H1 (cell line): ENCODE data around the gene NETO2. TPM values are rescaled to one million over a fixed set of nuclear protein-coding genes. Genes with fewer than 3 reads are reported as not detected.

Source experiments
- CTCF ChIA-PET: fragments of 300-600 bp; sonication (Branson Sonifier 250); formaldehyde crosslinking; loops from one replicate; lab custom pipeline; 2021; ENCODE audit not compliant: partially characterized antibody; lab: Charles Lee
- POLR2A ChIA-PET: fragments of 300-600 bp; sonication (Branson Sonifier 250); formaldehyde crosslinking; loops from one replicate; lab custom pipeline; 2021; ENCODE audit warnings: inconsistent platforms; ENCODE audit not compliant: partially characterized antibody; lab: Charles Lee
- DNase-seq, 2 experiments: peaks; one replicate each; pipeline versions ENCODE4 v3.0.0 to v3.0.0-alpha.2; 2010 to 2022; ENCODE audit warnings: low spot score in 2 of 2, low read depth in 1 of 2, mixed read lengths in 1 of 2
- FAIRE-seq: peaks from 2 replicates; lab custom pipeline; 2011; peaks lifted over from hg19 to GRCh38; lab: Jason Lieb, UNC
- H2AFZ ChIP-seq: 2 replicates; pipeline ENCODE4 v1.8.1; 2012; ENCODE audit warnings: low read length, inconsistent platforms
- H2AK5ac ChIP-seq: 2 replicates; pipeline ENCODE4 v1.6.1; 2013; ENCODE audit warnings: low read depth, low read length
- H2BK120ac ChIP-seq: replicated peaks from 2 replicates; pipeline ENCODE3; 2013; ENCODE audit warnings: low read depth, low read length, inconsistent platforms
- H2BK12ac ChIP-seq: 2 replicates; pipeline ENCODE4 v1.6.1; 2013; ENCODE audit warnings: low read depth, low read length
- H2BK15ac ChIP-seq: 2 replicates; pipeline ENCODE4 v1.6.1; 2013; ENCODE audit warnings: low read length
- H2BK20ac ChIP-seq: 2 replicates; pipeline ENCODE4 v1.6.1; 2013; ENCODE audit warnings: low read length
- H2BK5ac ChIP-seq: 2 replicates; pipeline ENCODE4 v1.6.1; 2013; ENCODE audit warnings: low read depth, low read length
- H3K14ac ChIP-seq: 2 replicates; pipeline ENCODE4 v1.6.1; 2013; ENCODE audit warnings: inconsistent platforms; ENCODE audit not compliant: insufficient read length
- H3K18ac ChIP-seq: 2 replicates; pipeline ENCODE4 v1.6.1; 2013; ENCODE audit warnings: low read length; ENCODE audit errors: extremely low read depth
- H3K23ac ChIP-seq: 2 replicates; pipeline ENCODE4 v1.6.1; 2013; ENCODE audit warnings: inconsistent platforms; ENCODE audit not compliant: insufficient read length
- H3K23me2 ChIP-seq: 2 replicates; pipeline ENCODE4 v1.6.1; 2013; ENCODE audit warnings: low read depth, low read length
- H3K27ac ChIP-seq: 2 replicates; pipeline ENCODE4 v1.6.1; 2011; ENCODE audit warnings: low read depth, low read length, inconsistent platforms
- H3K27me3 ChIP-seq, 4 experiments: replicated peaks in 1 of 4; 1 replicate in 1 of 4; 2 replicates in 3 of 4; pipeline versions ENCODE4 v1.6.1 to v1.8.1; 2011 to 2013; ENCODE audit warnings: low read length in 3 of 4, mild to moderate bottlenecking in 3 of 4, inconsistent platforms in 2 of 4, mixed read lengths in 2 of 4, moderate library complexity in 1 of 4; ENCODE audit not compliant: control insufficient read depth in 3 of 4, insufficient read depth in 3 of 4; ENCODE audit errors: extremely low read depth in 1 of 4
- H3K36me3 ChIP-seq, 4 experiments: 2 replicates each; pipeline versions ENCODE4 v1.6.1 to v1.8.1; 2011 to 2013; ENCODE audit warnings: mild to moderate bottlenecking in 4 of 4, low read length in 3 of 4, moderate library complexity in 2 of 4, control low read depth in 1 of 4, inconsistent platforms in 1 of 4; ENCODE audit not compliant: insufficient read depth in 4 of 4, control insufficient read depth in 2 of 4
- H3K4ac ChIP-seq: replicated peaks from 2 replicates; pipeline ENCODE3; 2013; ENCODE audit warnings: low read length, low read depth, mixed read lengths, inconsistent platforms; ENCODE audit not compliant: insufficient read length
- H3K4me1 ChIP-seq, 4 experiments: replicated peaks in 1 of 4; 1 replicate in 1 of 4; 2 replicates in 3 of 4; pipeline versions ENCODE4 v1.6.1 to v1.8.1; 2011 to 2013; ENCODE audit warnings: low read length in 3 of 4, inconsistent platforms in 2 of 4, mixed read lengths in 1 of 4; ENCODE audit not compliant: insufficient read depth in 4 of 4, control insufficient read depth in 3 of 4
- H3K4me2 ChIP-seq, 2 experiments: 2 replicates each; pipeline versions ENCODE4 v1.6.1 to v1.8.1; 2011 to 2013; ENCODE audit warnings: low read depth in 2 of 2, low read length in 2 of 2, control low read depth in 1 of 2, inconsistent platforms in 1 of 2, mild to moderate bottlenecking in 1 of 2; ENCODE audit not compliant: insufficient read depth in 1 of 2
- H3K4me3 ChIP-seq, 4 experiments: fragments of 200-600, 300-600 bp in 1 of 4; sonication (generic), shearing (Covaris generic), sonication (Bioruptor Twin) in 1 of 4; 2 replicates each; pipeline versions ENCODE4 v1.5.1 to v1.8.1; 2011 to 2016; ENCODE audit warnings: low read length in 4 of 4, low read depth in 3 of 4, control low read depth in 2 of 4, inconsistent platforms in 2 of 4, mild to moderate bottlenecking in 2 of 4, mixed read lengths in 1 of 4, moderate library complexity in 1 of 4; ENCODE audit not compliant: insufficient read depth in 2 of 4; ENCODE audit errors: extremely low read depth in 1 of 4
- H3K56ac ChIP-seq: replicated peaks from 2 replicates; pipeline ENCODE3; 2013; ENCODE audit warnings: low read depth, mild to moderate bottlenecking, mixed read lengths, low read length, inconsistent platforms; ENCODE audit not compliant: insufficient read length
- H3K79me1 ChIP-seq: 2 replicates; pipeline ENCODE4 v1.6.1; 2013; ENCODE audit warnings: low read depth, low read length, control low read depth
- H3K79me2 ChIP-seq, 2 experiments: 2 replicates each; pipeline versions ENCODE4 v1.6.1 to v1.8.1; 2012 to 2013; ENCODE audit warnings: low read length in 2 of 2, mild to moderate bottlenecking in 2 of 2, inconsistent platforms in 1 of 2; ENCODE audit not compliant: insufficient read depth in 2 of 2, control insufficient read depth in 1 of 2
- H3K9ac ChIP-seq, 4 experiments: replicated peaks in 1 of 4; 1 replicate in 1 of 4; 2 replicates in 3 of 4; pipeline versions ENCODE4 v1.6.1 to v1.8.1; 2011 to 2013; ENCODE audit warnings: low read depth in 3 of 4, low read length in 3 of 4, control low read depth in 2 of 4, mild to moderate bottlenecking in 2 of 4, moderate library complexity in 2 of 4, inconsistent platforms in 1 of 4; ENCODE audit errors: extremely low read depth in 1 of 4
- H3K9me3 ChIP-seq, 2 experiments: 2 replicates each; pipeline versions ENCODE4 v1.6.1 to v1.8.1; 2012 to 2013; ENCODE audit warnings: mild to moderate bottlenecking in 2 of 2, moderate library complexity in 2 of 2, control low read depth in 1 of 2, inconsistent platforms in 1 of 2, low read depth in 1 of 2, low read length in 1 of 2, mixed read lengths in 1 of 2; ENCODE audit not compliant: insufficient read depth in 2 of 2
- H4K20me1 ChIP-seq, 2 experiments: replicated peaks in 1 of 2; 2 replicates each; pipeline versions ENCODE3 to v1.8.1; 2011 to 2013; ENCODE audit warnings: inconsistent platforms in 2 of 2, low read length in 2 of 2, mild to moderate bottlenecking in 1 of 2; ENCODE audit not compliant: insufficient read depth in 2 of 2, control insufficient read depth in 1 of 2
- H4K5ac ChIP-seq: 2 replicates; pipeline ENCODE4 v1.6.1; 2013; ENCODE audit warnings: low read length, low read depth, mixed read lengths, inconsistent platforms; ENCODE audit not compliant: insufficient read length
- H4K8ac ChIP-seq: 2 replicates; pipeline ENCODE4 v1.8.0; 2013; ENCODE audit warnings: mild to moderate bottlenecking, moderate library complexity, low read length, inconsistent platforms; ENCODE audit not compliant: insufficient read depth; ENCODE audit errors: extremely low read depth
- H4K91ac ChIP-seq: replicated peaks from 2 replicates; pipeline ENCODE3; 2013; ENCODE audit warnings: low read length, mixed read lengths, inconsistent platforms; ENCODE audit not compliant: insufficient read length
- ATF3 ChIP-seq: IDR thresholded peaks from 2 replicates; pipeline ENCODE4 v1.6.1; 2011; ENCODE audit warnings: low read depth, mild to moderate bottlenecking, low read length; ENCODE audit not compliant: insufficient read depth
- CBX8 ChIP-seq: fragments of 300-800, 300-1000 bp; sonication (generic); IDR thresholded peaks from 2 replicates; pipeline ENCODE4 v1.7.1; 2016; ENCODE audit warnings: low read depth, low read length, borderline replicate concordance
- EGR1 ChIP-seq: IDR thresholded peaks from 2 replicates; pipeline ENCODE4 v1.6.1; 2011; ENCODE audit warnings: low read depth, low read length, borderline replicate concordance
- GTF2F1 ChIP-seq: IDR thresholded peaks from 2 replicates; pipeline ENCODE4 v1.6.1; 2012; ENCODE audit warnings: low read depth, low read length, improper control_type of control experiment, borderline replicate concordance
- MAFK ChIP-seq: IDR thresholded peaks from 2 replicates; pipeline ENCODE4 v1.6.1; 2012; ENCODE audit warnings: low read depth, mild to moderate bottlenecking, improper control_type of control experiment, low read length
- NANOG ChIP-seq: IDR thresholded peaks from 2 replicates; pipeline ENCODE4 v1.6.1; 2011; ENCODE audit warnings: low read length, low read depth, mild to moderate bottlenecking, inconsistent platforms; ENCODE audit not compliant: insufficient read depth, poor library complexity, severe bottlenecking
- POLR2A ChIP-seq, 2 experiments: IDR thresholded peaks; 1 replicate in 1 of 2; 2 replicates in 1 of 2; pipeline ENCODE4 v1.6.1; 2011; ENCODE audit warnings: low read depth in 2 of 2, low read length in 2 of 2, mild to moderate bottlenecking in 2 of 2; ENCODE audit errors: control extremely low read depth in 1 of 2
- WGBS, 2 experiments: shearing (Covaris generic) in 1 of 2; methylation state at CpG; one replicate each; pipeline versions ENCODE4 v1.1.6 to v1.1.7; 2013 to 2015; ENCODE audit warnings: low lambda C conversion rate in 2 of 2, mixed read lengths in 2 of 2, inconsistent platforms in 1 of 2, low coverage in 1 of 2, missing lambda C conversion rate in 1 of 2; ENCODE audit not compliant: insufficient replicate concordance in 2 of 2, insufficient coverage in 1 of 2, insufficient read length in 1 of 2; ENCODE audit errors: extremely low coverage in 1 of 2, missing lambda C conversion rate in 1 of 2; 5-methylcytosine and 5-hydroxymethylcytosine counted together
- polyA plus RNA-seq, 7 experiments: library from polyadenylated mRNA; depleted of rRNA in 3 of 7; stranded (reverse) in 5 of 7; unstranded in 2 of 7; fragments of >200 nt in 5 of 7; fragments of 200-250 nt in 2 of 7; gene quantifications; 1 replicate in 5 of 7; 2 replicates in 1 of 7; 4 replicates in 1 of 7; pipeline versions ENCODE4 v1.2.1 to v1.2.3, GENCODE V29; 2011 to 2013; ENCODE audit warnings: missing spikeins in 2 of 7, mixed read lengths in 2 of 7
- total RNA-seq: library from RNA; stranded (reverse); fragmentation: NEBNext Ultra II Directional; extraction: Animal tissue kit (Norgen Biotek cat#: 25700); gene quantifications from 2 replicates; pipeline ENCODE4 v1.2.1, GENCODE V29; 2021

NETO2 gene
- total and polyA plus RNA-seq, 2 of the 8 experiments (the other 6 are each of a cell fraction or from before 2014, with no cell fraction given), result 9.4 to 12.5 TPM

- Histone ChIP-seq H4K5ac (no peak overlapping the region), H3K4ac (no peak overlapping the region), H3K4me1 (no peaks in the 10 kb centered on the region), H3K56ac (no peak overlapping the region), H2BK20ac (no peak overlapping the region), H4K91ac (no peak overlapping the region), H3K79me2 (no peaks in the 10 kb centered on the region), H3K27ac (no peak overlapping the region), H3K9me3 (peaks cover 9 to 26% of the 10 kb centered on the region in 2 experiments; a peak in 3 of 4 replicates), H3K4me3 (no peak overlapping the region), H3K4me2 (no peak overlapping the region), H3K18ac (no peak overlapping the region), H2BK15ac (no peak overlapping the region), H4K20me1 (no peaks in the 10 kb centered on the region), H2AK5ac (no peak overlapping the region), H3K9ac (no peak overlapping the region), H2AFZ (no peak overlapping the region), H3K23me2 (no peaks in the 10 kb centered on the region), H4K8ac (no peak overlapping the region), H3K79me1 (no peaks in the 10 kb centered on the region), H2BK120ac (no peak overlapping the region), H3K36me3 (no peaks in the 10 kb centered on the region; a peak in 2 of 8 replicates), H2BK12ac (no peak overlapping the region), H3K23ac (no peak overlapping the region), H2BK5ac (no peak overlapping the region), H3K27me3 (no peaks in the 10 kb centered on the region), H3K14ac (no peak overlapping the region)
- 90% methylated on average over 3 of the region's 3 CpGs; no CpG with 5 or more reads in 1 of the 2 experiments for WGBS, 2 experiments
- TF ChIP-seq POLR2A (IDR thresholded peaks at IDR 0.05; ENCODE audit: control extremely low read depth in 1 of 2, low read depth in 2 of 2, low read length in 2 of 2) (no peak), GTF2F1 (no peak), MAFK (no peak), CBX8 (no peak), ATF3 (no peak), EGR1 (no peak), NANOG (no peak)
- DNase-seq (no peak), FAIRE-seq (no peak)
- ChIA-PET POLR2A (no interaction called here), CTCF (no interaction called here)
These were observed 38.6 kb upstream of the NETO2 start for GRCh38 chr16:47182318-47182717.
